ENCODE data around the gene SUN1.

GRCh38 chr7:805261-805660 lies 27.0 kb upstream of the SUN1 start:
- TF ChIP-seq GATA3 (IDR thresholded peaks at IDR 0.05; ENCODE audit: low read depth, low read length): no peak
- TF ChIP-seq GATA2 (IDR thresholded peaks at IDR 0.05; ENCODE audit: low read depth, low read length): no peak

All from SH-SY5Y (cell line).